Spleen (tissue), 11 donors: ENCODE results near the gene TEX22. TPM values are rescaled to one million over a fixed set of nuclear protein-coding genes. Genes with fewer than 3 reads are reported as not detected.

Experiments
- DNase-seq: peaks from one replicate; pipeline ENCODE4 v3.0.0-alpha.2; 2020
- H3K27ac ChIP-seq, 8 donors: fragments of 200-600 bp; sonication (generic) in 7 of 8; 1 replicate in 4 of 8; 2 replicates in 4 of 8; pipeline versions ENCODE4 v1.5.0 to v1.8.0; 2016 to 2021; ENCODE audit warnings: inconsistent platforms in 4 of 8, mild to moderate bottlenecking in 4 of 8, moderate library complexity in 1 of 8
- H3K27me3 ChIP-seq, 7 donors: fragments of 200-600 bp; sonication (generic) in 6 of 7; replicated peaks in 1 of 7; 1 replicate in 4 of 7; 2 replicates in 3 of 7; pipeline versions ENCODE4 v1.5.0 to v1.8.0; 2016 to 2021; ENCODE audit warnings: inconsistent platforms in 3 of 7, mild to moderate bottlenecking in 1 of 7
- H3K36me3 ChIP-seq, 6 donors: fragments of 200-600 bp; sonication (generic) in 5 of 6; 1 replicate in 4 of 6; 2 replicates in 2 of 6; pipeline versions ENCODE4 v1.5.0 to v1.8.0; 2016 to 2021; ENCODE audit warnings: inconsistent platforms in 2 of 6
- H3K4me1 ChIP-seq, 6 donors: fragments of 200-600 bp; sonication (generic) in 5 of 6; 1 replicate in 3 of 6; 2 replicates in 3 of 6; pipeline versions ENCODE4 v1.5.0 to v1.8.0; 2016 to 2021; ENCODE audit warnings: inconsistent platforms in 3 of 6
- H3K4me3 ChIP-seq, 8 donors: fragments of 200-600 bp; sonication (generic) in 7 of 8; 1 replicate in 4 of 8; 2 replicates in 4 of 8; pipeline versions ENCODE4 v1.5.0 to v1.8.0; 2016 to 2021; ENCODE audit warnings: inconsistent platforms in 4 of 8, mild to moderate bottlenecking in 4 of 8, moderate library complexity in 2 of 8
- H3K9me3 ChIP-seq, 8 donors: fragments of 200-600 bp; sonication (generic) in 7 of 8; 1 replicate in 4 of 8; 2 replicates in 4 of 8; pipeline versions ENCODE4 v1.5.0 to v1.8.0; 2016 to 2021; ENCODE audit warnings: inconsistent platforms in 4 of 8
- POLR2A ChIP-seq, 3 donors: fragments of 450-650 bp; IDR thresholded peaks; one replicate each; pipeline ENCODE4 v1.5.1; 2017; ENCODE audit warnings: antibody characterized with exemption in 3 of 3, mild to moderate bottlenecking in 1 of 3
- POLR2AphosphoS5 ChIP-seq, 3 donors: sonication (generic); formaldehyde crosslinking; IDR thresholded peaks; one replicate each; pipeline ENCODE4 v1.5.1; 2017; ENCODE audit warnings: antibody characterized with exemption in 3 of 3
- WGBS, 5 donors: extraction: QIAGEN DNeasy Blood & Tissue Kit in 3 of 5; methylation state at CpG; one replicate each; pipeline versions ENCODE4 v1.1.5 to v1.1.7; 2013 to 2018; 5-methylcytosine and 5-hydroxymethylcytosine counted together
- intact Hi-C: fragments of 100-400 bp; cut with DNase I; formaldehyde crosslinking; loops from one replicate; pipeline ENCODE4 v1.15.0; 2023; ENCODE audit warnings: low total_unique reads
- polyA plus RNA-seq, 3 donors: library from polyadenylated mRNA; stranded (reverse); fragments of 200-250 nt; gene quantifications; one replicate each; pipeline ENCODE4 v1.2.1, GENCODE V29; 2013
- total RNA-seq, 7 donors: library from RNA; depleted of rRNA in 3 of 7; stranded (reverse); fragments of >200 nt in 3 of 7; fragmentation: NEBNext Ultra II Directional in 4 of 7; extraction: Animal tissue kit (Norgen Biotek cat#: 25700) in 4 of 7; gene quantifications; one replicate each; pipeline versions ENCODE4 v1.1.0 to v1.2.1, GENCODE V29; 2016 to 2021
- TF ChIP-seq, protein P1 (sequence below), 11 experiments: fragments of 200-600 bp in 7 of 11; fragments of 450-650 bp in 4 of 11; sonication (generic) in 4 of 11; IDR thresholded peaks in 8 of 11; conservative IDR thresholded peaks in 3 of 11; 1 replicate in 7 of 11; 2 replicates in 4 of 11; pipeline versions ENCODE4 v1.4.0 to v1.8.0; 2016 to 2021; ENCODE audit warnings: antibody characterized with exemption in 11 of 11, inconsistent platforms in 4 of 11, mild to moderate bottlenecking in 1 of 11
- donor health status: healthy with polysubstance abuse.
- donor health status: DM: no; HTN: no; CAD: no; lungs with moderate emphysema.
- donor health status: DM: no; HTN: no; CAD: no.
- donor health status: Bipolar disorder and iron deficiency.
- donor health status: healthy.
- donor health status: DM: no; HTN: no; CAD: no.
- donor health status: DM: yes; HTN: yes; CAD: no.

Gene TEX22
- total and polyA plus RNA-seq, 10 donors: 0.33 to 5.3 (median 1.0) TPM

DNA sequence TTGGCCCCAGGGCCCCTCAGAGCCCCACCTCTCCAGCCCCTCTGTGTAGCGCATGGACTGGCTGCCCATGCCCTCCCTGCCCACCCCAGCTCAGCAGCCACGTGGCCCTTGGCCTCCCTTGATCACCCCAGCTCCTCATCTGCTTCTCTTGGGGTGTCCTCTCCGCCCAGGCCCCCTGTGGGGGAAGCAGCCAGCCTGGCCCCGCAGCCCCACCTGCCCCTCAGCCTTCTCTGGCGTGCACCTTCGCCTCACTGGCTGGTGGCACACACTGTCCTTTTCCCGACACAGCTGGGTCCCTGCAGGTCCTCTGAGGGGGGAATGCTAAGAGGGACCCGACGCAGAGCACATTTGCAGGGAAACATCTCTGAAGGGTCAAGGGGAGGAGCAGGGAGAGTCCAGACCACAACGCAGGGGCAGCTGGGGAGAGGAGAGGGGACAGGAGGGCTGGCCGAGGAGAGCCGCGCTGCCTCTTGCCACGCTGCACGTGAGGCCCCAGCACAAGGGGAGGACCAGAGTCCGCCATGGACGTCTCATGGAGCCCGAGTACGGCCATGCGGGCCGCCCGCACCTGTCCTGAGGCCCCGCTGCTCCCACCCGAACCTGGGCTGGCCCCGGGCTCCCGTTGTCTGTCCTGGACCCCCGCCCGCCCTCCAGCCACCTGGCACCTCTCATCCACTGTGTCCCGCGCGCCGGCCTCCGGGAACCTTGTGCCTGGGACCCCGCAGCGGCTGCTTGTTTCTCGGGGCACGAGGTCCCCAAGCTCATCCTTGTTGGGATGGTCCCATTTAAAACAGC is 47.7 kb upstream of the TEX22 start:
- intact Hi-C loops: loop anchor here (5.0 kb wide), 1 partner anchor 148 kb away; no protein-coding TSS in a partner anchor
- Histone ChIP-seq H3K36me3 (peaks cover 0 to 55% (median 13%) of the 10 kb centered on the region in 6 donors), H3K27ac (no peak overlapping the region), H3K4me3 (no peak overlapping the region), H3K9me3 (no peaks in the 10 kb centered on the region), H3K4me1 (peaks cover 3 to 28% (median 11%) of the 10 kb centered on the region in 6 donors), H3K27me3 (no peaks in the 10 kb centered on the region)
- TF ChIP-seq POLR2AphosphoS5 (IDR thresholded peaks at IDR 0.05) (no peak), POLR2A (IDR thresholded peaks at IDR 0.05) (no peak)
- TF ChIP-seq, protein P1, sequence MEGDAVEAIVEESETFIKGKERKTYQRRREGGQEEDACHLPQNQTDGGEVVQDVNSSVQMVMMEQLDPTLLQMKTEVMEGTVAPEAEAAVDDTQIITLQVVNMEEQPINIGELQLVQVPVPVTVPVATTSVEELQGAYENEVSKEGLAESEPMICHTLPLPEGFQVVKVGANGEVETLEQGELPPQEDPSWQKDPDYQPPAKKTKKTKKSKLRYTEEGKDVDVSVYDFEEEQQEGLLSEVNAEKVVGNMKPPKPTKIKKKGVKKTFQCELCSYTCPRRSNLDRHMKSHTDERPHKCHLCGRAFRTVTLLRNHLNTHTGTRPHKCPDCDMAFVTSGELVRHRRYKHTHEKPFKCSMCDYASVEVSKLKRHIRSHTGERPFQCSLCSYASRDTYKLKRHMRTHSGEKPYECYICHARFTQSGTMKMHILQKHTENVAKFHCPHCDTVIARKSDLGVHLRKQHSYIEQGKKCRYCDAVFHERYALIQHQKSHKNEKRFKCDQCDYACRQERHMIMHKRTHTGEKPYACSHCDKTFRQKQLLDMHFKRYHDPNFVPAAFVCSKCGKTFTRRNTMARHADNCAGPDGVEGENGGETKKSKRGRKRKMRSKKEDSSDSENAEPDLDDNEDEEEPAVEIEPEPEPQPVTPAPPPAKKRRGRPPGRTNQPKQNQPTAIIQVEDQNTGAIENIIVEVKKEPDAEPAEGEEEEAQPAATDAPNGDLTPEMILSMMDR (IDR thresholded peaks at IDR 0.05 in 8 of 11, conservative IDR thresholded peaks at IDR 0.05 in 3 of 11): no peak
- DNase-seq: peak; percentile 73
- 94 to 96% (median 95%) methylated on average over 32 to 37 of the region's 37 CpGs for WGBS, 5 donors

- Histone ChIP-seq H3K4me1 (peaks cover 3 to 22% (median 9%) of the 10 kb centered on the region in 6 donors), H3K36me3 (peaks cover 0 to 63% (median 17%) of the 10 kb centered on the region in 6 donors), H3K27ac (no peak overlapping the region), H3K4me3 (no peak overlapping the region), H3K27me3 (no peaks in the 10 kb centered on the region), H3K9me3 (no peaks in the 10 kb centered on the region)
- DNase-seq: no peak
- no peak for TF ChIP-seq POLR2A (IDR thresholded peaks at IDR 0.05)
- TF ChIP-seq, protein P1 (IDR thresholded peaks at IDR 0.05 in 8 of 11, conservative IDR thresholded peaks at IDR 0.05 in 3 of 11): no peak
- TF ChIP-seq POLR2AphosphoS5 (IDR thresholded peaks at IDR 0.05): no peak
- WGBS, 5 donors: 87 to 95% (median 92%) methylated on average over 3 of the region's 3 CpGs
- intact Hi-C loops: loop anchor here (5.0 kb wide), 1 partner anchor 149 kb away; no protein-coding TSS in a partner anchor
Measured at GRCh38 chr14:105351410-105351809, 46.9 kb upstream of the TEX22 start.

GRCh38 chr14:105351920-105352851 is 46.2 kb upstream of the TEX22 start:
- Histone ChIP-seq H3K27ac (peak overlapping the region in 4 of 8 donors; percentile 14 to 30 (median 23)), H3K9me3 (no peaks in the 10 kb centered on the region), H3K4me3 (no peak overlapping the region), H3K27me3 (no peaks in the 10 kb centered on the region), H3K4me1 (peaks cover 3 to 22% (median 9%) of the 10 kb centered on the region in 6 donors), H3K36me3 (peaks cover 0 to 70% (median 17%) of the 10 kb centered on the region in 6 donors)
- 56 to 62% (median 58%) methylated on average over 22 to 26 of the region's 26 CpGs for WGBS, 5 donors
- DNase-seq: peak; percentile 93
- TF ChIP-seq POLR2AphosphoS5 (IDR thresholded peaks at IDR 0.05) (peak in 2 of 3 donors; percentile 44 to 55), POLR2A (IDR thresholded peaks at IDR 0.05) (no peak)
- TF ChIP-seq, protein P1 (IDR thresholded peaks at IDR 0.05 in 8 of 11, conservative IDR thresholded peaks at IDR 0.05 in 3 of 11): peak; percentile 86 to 94 (median 90)
- intact Hi-C loops: loop anchor here (2.0 to 5.0 kb wide), 2 partner anchors 150 to 261 kb away; no protein-coding TSS in a partner anchor
